Epidermal melanocyte (primary cell): ENCODE data around the gene CEP70.
A peak's percentile ranks its signal among the peaks of the same experiment; 100 is the strongest.
"Not testable (repeated sequence)": the region's sequence is repeated elsewhere in the genome, so short reads cannot be mapped to it uniquely, and the experiment has no call there.

Experiments used
- DNase-seq: peaks from one replicate; pipeline ENCODE4 v3.0.0; 2011; ENCODE audit warnings: low spot score; ENCODE audit not compliant: insufficient read length

Gene CEP70

GRCh38 chr3:138594150-138594934 is at the start of gene CEP70:
Gene CEP70 (minus strand): TSS chr3:138594260. CDS start chr3:138572927, 21,333 bp downstream.
- DNase-seq = peak; percentile 69

- no peak for DNase-seq
Measured at GRCh38 chr3:138642927-138643253, 48.8 kb upstream of the CEP70 start.

- DNase-seq = no peak
Measured at GRCh38 chr3:138642226-138642926, 48.3 kb upstream of the CEP70 start.

- DNase-seq = no peak
Measured at GRCh38 chr3:138640537-138640936, 46.5 kb upstream of the CEP70 start.

- no peak for DNase-seq
Measured at GRCh38 chr3:138638641-138639040, 44.6 kb upstream of the CEP70 start.

- no peak for DNase-seq
Measured at GRCh38 chr3:138629526-138629925, 35.5 kb upstream of the CEP70 start.

- no peak for DNase-seq
Measured at GRCh38 chr3:138625707-138626365, 31.8 kb upstream of the CEP70 start.

- no peak for DNase-seq
Measured at GRCh38 chr3:138624518-138624917, 30.5 kb upstream of the CEP70 start.

- no peak for DNase-seq
Measured at GRCh38 chr3:138620431-138620830, 26.4 kb upstream of the CEP70 start.

GRCh38 chr3:138615462-138615861 is 21.4 kb upstream of the CEP70 start:
- no peak for DNase-seq

- DNase-seq = no peak
Measured at GRCh38 chr3:138609898-138610266, 15.8 kb upstream of the CEP70 start.

GRCh38 chr3:138608322-138609135 is 14.5 kb upstream of the CEP70 start, which contains the start of gene FAIM:
Gene FAIM (plus strand): TSS chr3:138608771. CDS start chr3:138619727, 10,956 bp downstream.
- DNase-seq = peak; percentile 28

GRCh38 chr3:138604106-138604595 is 10.1 kb upstream of the CEP70 start:
- not testable (repeated sequence) for DNase-seq

GRCh38 chr3:138601661-138602060 is 7.6 kb upstream of the CEP70 start:
- DNase-seq = not testable (repeated sequence)

- DNase-seq = no peak
Measured at GRCh38 chr3:138600100-138600745, 6.2 kb upstream of the CEP70 start.

GRCh38 chr3:138598534-138598933 is 4.5 kb upstream of the CEP70 start:
- DNase-seq = no peak

GRCh38 chr3:138597186-138597976 is 3.3 kb upstream of the CEP70 start:
- DNase-seq = not testable (repeated sequence)

GRCh38 chr3:138594935-138595610 is 1.0 kb upstream of the CEP70 start:
- no peak for DNase-seq

- DNase-seq = no peak
Measured at GRCh38 chr3:138593488-138594149, 441 bp downstream of the CEP70 start.
